ENCODE measurements around the gene DGKG. TPM values are rescaled to one million over a fixed set of nuclear protein-coding genes. Genes with fewer than 3 reads are reported as not detected.

The DGKG gene
- total RNA-seq, 1 donor, result 2.5 TPM

GRCh38 chr3:186354100-186354499, 7.9 kb downstream of the DGKG start:
- no peaks in the 10 kb centered on the region for H3K27me3 ChIP-seq (ENCODE audit: insufficient read depth, low read length)
- no peak overlapping the region for H3K4me3 ChIP-seq (ENCODE audit: low read length)
- peaks cover 25% of the 10 kb centered on the region for H3K4me1 ChIP-seq (ENCODE audit: insufficient read depth, low read length)
- H3K9me3 ChIP-seq (ENCODE audit: low read depth, low read length), result no peaks in the 10 kb centered on the region

- no peaks in the 10 kb centered on the region for H3K9me3 ChIP-seq (ENCODE audit: low read depth, low read length)
- no peaks in the 10 kb centered on the region for H3K27me3 ChIP-seq (ENCODE audit: insufficient read depth, low read length)
- peaks cover 28% of the 10 kb centered on the region for H3K4me1 ChIP-seq (ENCODE audit: insufficient read depth, low read length)
- H3K4me3 ChIP-seq (ENCODE audit: low read length), result no peak overlapping the region
These were observed 9.7 kb downstream of the DGKG start for GRCh38 chr3:186352369-186352768.

- Histone ChIP-seq H3K9me3 (ENCODE audit: low read depth, low read length) (no peaks in the 10 kb centered on the region), H3K4me1 (ENCODE audit: insufficient read depth, low read length) (peaks cover 42% of the 10 kb centered on the region), H3K4me3 (ENCODE audit: low read length) (no peak overlapping the region), H3K27me3 (ENCODE audit: insufficient read depth, low read length) (no peaks in the 10 kb centered on the region)
These were observed 19.8 kb downstream of the DGKG start for GRCh38 chr3:186342197-186342596.

GRCh38 chr3:186340204-186340603, 21.8 kb downstream of the DGKG start:
- Histone ChIP-seq H3K4me1 (ENCODE audit: insufficient read depth, low read length) (peaks cover 42% of the 10 kb centered on the region), H3K27me3 (ENCODE audit: insufficient read depth, low read length) (no peaks in the 10 kb centered on the region), H3K9me3 (ENCODE audit: low read depth, low read length) (no peaks in the 10 kb centered on the region), H3K4me3 (ENCODE audit: low read length) (no peak overlapping the region)

- H3K27me3 ChIP-seq (ENCODE audit: insufficient read depth, low read length), result no peaks in the 10 kb centered on the region
- H3K4me3 ChIP-seq (ENCODE audit: low read length), result no peak overlapping the region
- no peaks in the 10 kb centered on the region for H3K9me3 ChIP-seq (ENCODE audit: low read depth, low read length)
- peaks cover 42% of the 10 kb centered on the region for H3K4me1 ChIP-seq (ENCODE audit: insufficient read depth, low read length)
These were observed 22.7 kb downstream of the DGKG start for GRCh38 chr3:186339180-186339918.

- Histone ChIP-seq H3K4me1 (ENCODE audit: insufficient read depth, low read length) (peaks cover 32% of the 10 kb centered on the region), H3K27me3 (ENCODE audit: insufficient read depth, low read length) (no peaks in the 10 kb centered on the region), H3K9me3 (ENCODE audit: low read depth, low read length) (no peaks in the 10 kb centered on the region), H3K4me3 (ENCODE audit: low read length) (no peak overlapping the region)
These were observed 28.8 kb downstream of the DGKG start for GRCh38 chr3:186333256-186333655.

GRCh38 chr3:186330772-186331460, 31.1 kb downstream of the DGKG start:
- Histone ChIP-seq H3K4me3 (ENCODE audit: low read length) (no peak overlapping the region), H3K27me3 (ENCODE audit: insufficient read depth, low read length) (no peaks in the 10 kb centered on the region), H3K9me3 (ENCODE audit: low read depth, low read length) (no peaks in the 10 kb centered on the region), H3K4me1 (ENCODE audit: insufficient read depth, low read length) (peaks cover 32% of the 10 kb centered on the region)

GRCh38 chr3:186329589-186329988, 32.4 kb downstream of the DGKG start:
- no peaks in the 10 kb centered on the region for H3K27me3 ChIP-seq (ENCODE audit: insufficient read depth, low read length)
- H3K4me1 ChIP-seq (ENCODE audit: insufficient read depth, low read length), result peaks cover 32% of the 10 kb centered on the region
- H3K9me3 ChIP-seq (ENCODE audit: low read depth, low read length), result no peaks in the 10 kb centered on the region
- H3K4me3 ChIP-seq (ENCODE audit: low read length), result no peak overlapping the region

GRCh38 chr3:186327912-186328487, 34.0 kb downstream of the DGKG start:
- peaks cover 19% of the 10 kb centered on the region for H3K4me1 ChIP-seq (ENCODE audit: insufficient read depth, low read length)
- H3K9me3 ChIP-seq (ENCODE audit: low read depth, low read length), result no peaks in the 10 kb centered on the region
- no peak overlapping the region for H3K4me3 ChIP-seq (ENCODE audit: low read length)
- H3K27me3 ChIP-seq (ENCODE audit: insufficient read depth, low read length), result no peaks in the 10 kb centered on the region

- Histone ChIP-seq H3K9me3 (ENCODE audit: low read depth, low read length) (no peaks in the 10 kb centered on the region), H3K4me3 (ENCODE audit: low read length) (no peak overlapping the region), H3K4me1 (ENCODE audit: insufficient read depth, low read length) (no peaks in the 10 kb centered on the region), H3K27me3 (ENCODE audit: insufficient read depth, low read length) (no peaks in the 10 kb centered on the region)
These were observed 39.3 kb downstream of the DGKG start for GRCh38 chr3:186322761-186323160.

GRCh38 chr3:186321746-186322145, 40.3 kb downstream of the DGKG start:
- Histone ChIP-seq H3K4me1 (ENCODE audit: insufficient read depth, low read length) (no peaks in the 10 kb centered on the region), H3K4me3 (ENCODE audit: low read length) (no peak overlapping the region), H3K9me3 (ENCODE audit: low read depth, low read length) (no peaks in the 10 kb centered on the region), H3K27me3 (ENCODE audit: insufficient read depth, low read length) (no peaks in the 10 kb centered on the region)

- H3K4me3 ChIP-seq (ENCODE audit: low read length), result no peak overlapping the region
- no peaks in the 10 kb centered on the region for H3K4me1 ChIP-seq (ENCODE audit: insufficient read depth, low read length)
- no peaks in the 10 kb centered on the region for H3K9me3 ChIP-seq (ENCODE audit: low read depth, low read length)
- H3K27me3 ChIP-seq (ENCODE audit: insufficient read depth, low read length), result no peaks in the 10 kb centered on the region
These were observed 41.0 kb downstream of the DGKG start for GRCh38 chr3:186320862-186321568.

GRCh38 chr3:186319945-186320344, 42.1 kb downstream of the DGKG start:
- Histone ChIP-seq H3K27me3 (ENCODE audit: insufficient read depth, low read length) (no peaks in the 10 kb centered on the region), H3K9me3 (ENCODE audit: low read depth, low read length) (no peaks in the 10 kb centered on the region), H3K4me3 (ENCODE audit: low read length) (no peak overlapping the region), H3K4me1 (ENCODE audit: insufficient read depth, low read length) (no peaks in the 10 kb centered on the region)

GRCh38 chr3:186318135-186318534, 43.9 kb downstream of the DGKG start:
- Histone ChIP-seq H3K4me1 (ENCODE audit: insufficient read depth, low read length) (no peaks in the 10 kb centered on the region), H3K4me3 (ENCODE audit: low read length) (no peak overlapping the region), H3K27me3 (ENCODE audit: insufficient read depth, low read length) (no peaks in the 10 kb centered on the region), H3K9me3 (ENCODE audit: low read depth, low read length) (no peaks in the 10 kb centered on the region)

GRCh38 chr3:186317478-186317877, 44.6 kb downstream of the DGKG start:
- Histone ChIP-seq H3K9me3 (ENCODE audit: low read depth, low read length) (no peaks in the 10 kb centered on the region), H3K4me3 (ENCODE audit: low read length) (no peak overlapping the region), H3K4me1 (ENCODE audit: insufficient read depth, low read length) (no peaks in the 10 kb centered on the region), H3K27me3 (ENCODE audit: insufficient read depth, low read length) (no peaks in the 10 kb centered on the region)
